BJ (cell line): Measurements from ENCODE around the gene KCNQ1. TPM values are rescaled to one million over a fixed set of nuclear protein-coding genes. Genes with fewer than 3 reads are reported as not detected.

ENCODE experiments used
- CTCF ChIA-PET: fragments of 350-600 bp; formaldehyde crosslinking; extraction: SDS; loops from one replicate; lab custom pipeline; 2021; ENCODE audit warnings: antibody characterized with exemption, inconsistent platforms; lab: Yijun Ruan, JAX
- POLR2A ChIA-PET: fragments of 300-600 bp; sonication (Branson Sonifier 250); formaldehyde crosslinking; extraction: SDS; loops from one replicate; lab custom pipeline; 2021; ENCODE audit warnings: antibody characterized with exemption; lab: Charles Lee
- DNase-seq: peaks from one replicate; pipeline ENCODE4 v3.0.0-alpha.2; 2011; ENCODE audit warnings: low read depth
- H3K27me3 ChIP-seq: 2 replicates; pipeline ENCODE4 v1.6.0; 2011; ENCODE audit warnings: low read length; ENCODE audit not compliant: control insufficient read depth, insufficient read depth
- H3K36me3 ChIP-seq: 2 replicates; pipeline ENCODE4 v1.5.1; 2011; ENCODE audit warnings: low read length; ENCODE audit not compliant: control insufficient read depth, insufficient read depth
- H3K4me3 ChIP-seq: 2 replicates; pipeline ENCODE4 v1.5.1; 2011; ENCODE audit warnings: low read depth, mild to moderate bottlenecking, control low read depth, low read length
- polyA plus RNA-seq: library from polyadenylated mRNA; depleted of rRNA; stranded (reverse); fragments of >200 nt; gene quantifications from 2 replicates; pipeline ENCODE4 v1.2.3, GENCODE V29; 2011
- TF ChIP-seq, protein P1 (sequence below): IDR thresholded peaks from 2 replicates; pipeline ENCODE4 v1.5.1; 2011; ENCODE audit warnings: low read depth, mild to moderate bottlenecking, control low read depth, inconsistent platforms, low read length, moderate library complexity; ENCODE audit not compliant: insufficient read depth

KCNQ1 gene
- polyA plus RNA-seq, 1 experiment = not detected

DNA sequence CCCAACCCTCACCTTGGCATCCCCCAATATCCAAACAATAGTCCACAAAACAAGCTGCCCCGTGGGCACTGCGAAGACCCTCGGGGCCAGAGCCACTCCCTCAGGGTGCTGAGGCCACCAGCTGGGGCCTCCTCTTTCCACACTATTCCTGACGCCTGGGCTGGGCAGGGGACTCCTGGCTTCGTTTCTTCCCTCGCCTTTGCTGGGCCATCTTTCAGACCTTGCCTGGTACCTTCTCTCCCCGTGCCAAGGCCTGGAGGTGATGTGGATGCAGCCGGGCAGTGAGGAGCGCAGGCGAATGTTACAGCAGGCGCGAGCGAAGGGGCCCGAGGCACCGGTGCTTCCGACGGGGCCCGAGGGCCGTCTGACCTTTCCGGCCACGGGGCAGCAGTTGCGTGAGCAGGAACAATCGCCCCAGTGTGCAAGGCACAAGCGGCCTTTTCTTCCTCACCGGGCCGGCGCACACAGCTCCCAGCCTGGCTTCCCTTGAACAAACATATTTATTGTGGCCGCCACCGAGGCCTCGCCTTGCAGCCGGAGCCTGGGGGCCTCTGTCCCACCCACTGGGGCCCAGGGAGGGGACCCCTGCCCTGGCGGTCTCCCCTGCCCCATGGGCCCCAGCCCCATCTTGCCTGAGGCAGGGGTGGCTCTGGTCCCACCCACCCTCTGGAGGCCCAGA, 287.6 kb downstream of the KCNQ1 start:
- CTCF ChIA-PET = no interaction called here
- TF ChIP-seq, protein P1, sequence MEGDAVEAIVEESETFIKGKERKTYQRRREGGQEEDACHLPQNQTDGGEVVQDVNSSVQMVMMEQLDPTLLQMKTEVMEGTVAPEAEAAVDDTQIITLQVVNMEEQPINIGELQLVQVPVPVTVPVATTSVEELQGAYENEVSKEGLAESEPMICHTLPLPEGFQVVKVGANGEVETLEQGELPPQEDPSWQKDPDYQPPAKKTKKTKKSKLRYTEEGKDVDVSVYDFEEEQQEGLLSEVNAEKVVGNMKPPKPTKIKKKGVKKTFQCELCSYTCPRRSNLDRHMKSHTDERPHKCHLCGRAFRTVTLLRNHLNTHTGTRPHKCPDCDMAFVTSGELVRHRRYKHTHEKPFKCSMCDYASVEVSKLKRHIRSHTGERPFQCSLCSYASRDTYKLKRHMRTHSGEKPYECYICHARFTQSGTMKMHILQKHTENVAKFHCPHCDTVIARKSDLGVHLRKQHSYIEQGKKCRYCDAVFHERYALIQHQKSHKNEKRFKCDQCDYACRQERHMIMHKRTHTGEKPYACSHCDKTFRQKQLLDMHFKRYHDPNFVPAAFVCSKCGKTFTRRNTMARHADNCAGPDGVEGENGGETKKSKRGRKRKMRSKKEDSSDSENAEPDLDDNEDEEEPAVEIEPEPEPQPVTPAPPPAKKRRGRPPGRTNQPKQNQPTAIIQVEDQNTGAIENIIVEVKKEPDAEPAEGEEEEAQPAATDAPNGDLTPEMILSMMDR = no peak
- H3K27me3 ChIP-seq = peaks cover 5% of the 10 kb centered on the region

DNA sequence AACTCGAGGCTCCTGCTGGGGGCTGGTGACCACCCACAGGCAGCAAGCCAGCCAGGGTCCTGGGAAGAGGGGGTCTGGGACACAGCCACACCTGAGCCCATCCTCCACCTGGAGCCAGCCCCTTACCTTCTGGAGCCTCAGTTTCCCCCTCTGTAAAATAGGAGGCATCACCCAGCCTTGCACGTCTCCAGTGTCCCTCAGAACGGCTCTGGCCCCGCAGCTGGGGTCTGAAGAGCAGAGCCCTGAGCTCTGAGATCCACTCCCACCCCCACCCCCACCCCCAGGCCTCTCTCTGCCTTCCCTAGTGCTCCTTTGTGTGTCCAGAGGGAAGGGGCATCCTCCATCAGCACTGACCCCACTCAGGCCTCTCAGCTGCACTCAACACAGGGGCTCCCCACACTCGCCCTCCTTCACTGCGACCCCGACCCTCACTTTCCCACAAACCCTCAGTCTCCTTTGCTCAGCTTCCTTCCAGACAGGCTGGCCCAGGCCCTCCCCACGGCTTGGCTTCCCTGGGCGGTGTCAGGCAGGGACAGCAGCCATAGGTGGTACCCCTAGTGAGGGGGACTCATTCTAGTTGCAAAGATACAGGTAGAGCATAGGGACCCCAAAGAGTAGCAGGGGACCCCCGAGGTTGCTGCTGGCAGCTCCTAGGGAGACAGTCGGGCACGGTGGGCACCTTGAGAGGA, 288.3 kb downstream of the KCNQ1 start:
- Histone ChIP-seq H3K27me3 (peaks cover 2% of the 10 kb centered on the region; the same call in 1 of the 2 replicates), H3K4me3 (no peak overlapping the region), H3K36me3 (no peaks in the 10 kb centered on the region)
- no peak for DNase-seq
- CTCF ChIA-PET = interaction anchor here (1.2 to 1.6 kb wide), 2 partner anchors 8 to 200 kb away, joined by 3 to 4 read pairs; no protein-coding TSS in a partner anchor
- POLR2A ChIA-PET = no interaction called here
- TF ChIP-seq, protein P1 = no peak

More for the DNA sequence above, 287.6 kb downstream of the KCNQ1 start:
- DNase-seq = no peak
- POLR2A ChIA-PET = no interaction called here
- H3K4me3 ChIP-seq = no peak overlapping the region
- no peaks in the 10 kb centered on the region for H3K36me3 ChIP-seq

DNA sequence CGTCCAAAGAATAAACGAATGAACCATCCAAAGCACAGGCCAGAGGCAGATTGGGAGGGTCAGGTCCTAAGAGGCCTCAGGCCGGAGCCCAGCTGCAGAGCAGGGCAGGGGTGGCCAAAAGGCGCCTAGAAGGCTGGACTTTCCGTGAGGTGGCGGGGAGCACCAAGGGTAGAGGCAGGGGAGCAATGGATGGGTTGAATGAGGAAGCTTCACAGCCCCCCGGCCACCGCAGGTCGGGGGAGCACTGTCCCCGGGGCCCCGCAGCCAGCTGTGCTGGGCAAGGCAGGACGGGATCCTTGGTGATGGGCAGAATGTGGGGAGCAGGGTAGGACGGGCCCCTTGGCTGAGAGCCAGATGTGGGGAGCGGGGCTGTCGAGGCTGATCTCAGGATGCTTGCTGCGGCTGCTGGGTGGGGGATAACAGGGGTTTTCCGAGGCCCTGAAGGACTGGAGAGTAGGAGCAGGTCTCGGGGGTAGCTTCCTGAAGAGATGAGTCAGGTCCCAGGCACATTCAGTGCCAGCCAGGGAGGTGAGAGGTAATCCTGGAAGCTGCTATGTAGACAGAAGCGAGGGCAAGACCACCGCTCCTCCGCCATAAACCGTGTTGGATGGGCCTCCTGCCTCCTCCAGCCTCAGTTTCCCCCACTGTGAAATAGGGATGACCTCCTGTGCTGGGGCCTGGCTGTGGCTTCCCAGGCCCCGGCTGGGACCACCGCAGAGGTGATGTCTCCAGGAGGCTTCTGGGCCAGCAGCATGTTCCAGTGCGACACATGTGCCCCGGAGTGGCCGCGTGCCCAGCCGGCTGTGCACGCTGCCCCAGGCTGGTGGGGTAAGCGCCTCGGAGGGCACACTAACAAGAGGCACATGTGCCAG, 289.6 kb downstream of the KCNQ1 start:
- POLR2A ChIA-PET = no interaction called here
- no peaks in the 10 kb centered on the region for H3K36me3 ChIP-seq

DNA sequence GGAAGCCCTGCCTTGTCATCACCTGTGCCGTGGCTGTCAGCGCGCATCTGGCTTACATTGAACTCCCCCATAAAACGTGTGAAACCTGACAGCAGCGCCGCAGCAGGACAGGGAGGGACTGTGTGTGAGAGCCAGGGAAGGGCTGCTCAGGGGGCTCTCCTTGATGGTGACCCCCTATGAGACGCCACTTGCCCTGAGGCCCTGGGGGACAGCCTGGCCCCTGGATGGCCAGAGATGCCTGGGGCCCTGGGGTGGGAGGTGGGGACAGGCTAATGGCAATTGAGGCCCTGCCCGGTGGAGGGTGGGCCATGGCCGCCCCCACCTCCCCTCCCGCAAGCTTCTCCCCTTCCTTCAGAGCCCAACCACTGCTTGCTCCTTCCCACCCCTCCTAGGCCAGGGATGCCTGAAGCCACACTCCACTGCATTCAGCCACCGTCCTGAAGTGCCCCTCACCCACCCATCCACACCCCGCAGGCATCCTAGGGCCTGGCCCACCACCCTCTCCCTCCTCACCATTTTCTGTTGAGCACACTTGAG, 290.3 kb downstream of the KCNQ1 start:
- CTCF ChIA-PET = interaction anchor here (1.6 kb wide), 1 partner anchor 202 kb away, joined by 4 read pairs; no protein-coding TSS in a partner anchor
- DNase-seq = no peak
- POLR2A ChIA-PET = no interaction called here
- TF ChIP-seq, protein P1 = no peak
- H3K4me3 ChIP-seq = no peak overlapping the region
- H3K36me3 ChIP-seq = no peaks in the 10 kb centered on the region
- no peaks in the 10 kb centered on the region; the same call in 1 of the 2 replicates for H3K27me3 ChIP-seq

More for the DNA sequence above, 289.6 kb downstream of the KCNQ1 start:
- TF ChIP-seq, protein P1 = no peak
- Histone ChIP-seq H3K4me3 (no peak overlapping the region), H3K27me3 (peaks cover 2% of the 10 kb centered on the region; the same call in 1 of the 2 replicates)
- CTCF ChIA-PET = interaction anchor here (1.2 to 1.6 kb wide), 2 partner anchors 10 to 201 kb away, joined by 3 to 4 read pairs; no protein-coding TSS in a partner anchor
- DNase-seq = no peak
